Colonic mucosa (tissue), 4 donors: ENCODE data around the gene MCM3AP. TPM values are rescaled to one million over a fixed set of nuclear protein-coding genes. Genes with fewer than 3 reads are reported as not detected.
"Not testable (repeated sequence)": the region's sequence is repeated elsewhere in the genome, so short reads cannot be mapped to it uniquely, and the experiment has no call there.

Experiments
- DNase-seq: peaks from one replicate; pipeline ENCODE4 v3.0.0-alpha.2; 2020
- H3K27ac ChIP-seq: fragments of 200-600 bp; one replicate; pipeline ENCODE4 v1.8.0; 2021
- H3K27me3 ChIP-seq: fragments of 200-600 bp; one replicate; pipeline ENCODE4 v1.8.0; 2021
- H3K36me3 ChIP-seq: fragments of 200-600 bp; one replicate; pipeline ENCODE4 v1.8.0; 2021
- H3K4me1 ChIP-seq: fragments of 200-600 bp; one replicate; pipeline ENCODE4 v1.8.0; 2021; ENCODE audit warnings: mild to moderate bottlenecking
- H3K4me3 ChIP-seq: fragments of 200-600 bp; one replicate; pipeline ENCODE4 v1.8.0; 2021
- H3K9ac ChIP-seq, 2 donors: one replicate each; pipeline ENCODE4 v1.7.0; 2013; ENCODE audit warnings: control low read depth in 2 of 2, low read depth in 2 of 2, low read length in 2 of 2
- H3K9me3 ChIP-seq: fragments of 200-600 bp; one replicate; pipeline ENCODE4 v1.8.0; 2021
- CTCF ChIP-seq: fragments of 200-600 bp; IDR thresholded peaks from one replicate; pipeline ENCODE4 v1.8.0; 2022; ENCODE audit warnings: antibody characterized with exemption, mild to moderate bottlenecking
- intact Hi-C: fragments of 100-400 bp; cut with DNase I; formaldehyde crosslinking; loops from one replicate; pipeline ENCODE4 v1.14.1; 2022
- total RNA-seq, 2 donors: library from RNA; stranded (reverse); fragmentation: NEBNext Ultra II Directional in 1 of 2; extraction: Animal tissue kit (Norgen Biotek cat#: 25700) in 1 of 2; gene quantifications; one replicate each; pipeline ENCODE4 v1.2.1, GENCODE V29; 2021
- donor health status: healthy.
- donor health status: DM: no; HTN: no; CAD: no.
- donor health status: DM: no; HTN: no; CAD: no.

Gene MCM3AP
- total RNA-seq, 2 donors from 2014 or later = 68.4 to 112 TPM

- intact Hi-C loops = no loop called here
- TF ChIP-seq CTCF = no peak
- Histone ChIP-seq H3K9ac (no peak overlapping the region), H3K4me1 (no peaks in the 10 kb centered on the region), H3K27me3 (no peaks in the 10 kb centered on the region), H3K27ac (no peak overlapping the region), H3K4me3 (no peak overlapping the region), H3K9me3 (no peaks in the 10 kb centered on the region), H3K36me3 (peaks cover 6% of the 10 kb centered on the region)
- no peak for DNase-seq
Observed at GRCh38 chr21:46202592-46203202, 82.7 kb downstream of the MCM3AP start.

DNA sequence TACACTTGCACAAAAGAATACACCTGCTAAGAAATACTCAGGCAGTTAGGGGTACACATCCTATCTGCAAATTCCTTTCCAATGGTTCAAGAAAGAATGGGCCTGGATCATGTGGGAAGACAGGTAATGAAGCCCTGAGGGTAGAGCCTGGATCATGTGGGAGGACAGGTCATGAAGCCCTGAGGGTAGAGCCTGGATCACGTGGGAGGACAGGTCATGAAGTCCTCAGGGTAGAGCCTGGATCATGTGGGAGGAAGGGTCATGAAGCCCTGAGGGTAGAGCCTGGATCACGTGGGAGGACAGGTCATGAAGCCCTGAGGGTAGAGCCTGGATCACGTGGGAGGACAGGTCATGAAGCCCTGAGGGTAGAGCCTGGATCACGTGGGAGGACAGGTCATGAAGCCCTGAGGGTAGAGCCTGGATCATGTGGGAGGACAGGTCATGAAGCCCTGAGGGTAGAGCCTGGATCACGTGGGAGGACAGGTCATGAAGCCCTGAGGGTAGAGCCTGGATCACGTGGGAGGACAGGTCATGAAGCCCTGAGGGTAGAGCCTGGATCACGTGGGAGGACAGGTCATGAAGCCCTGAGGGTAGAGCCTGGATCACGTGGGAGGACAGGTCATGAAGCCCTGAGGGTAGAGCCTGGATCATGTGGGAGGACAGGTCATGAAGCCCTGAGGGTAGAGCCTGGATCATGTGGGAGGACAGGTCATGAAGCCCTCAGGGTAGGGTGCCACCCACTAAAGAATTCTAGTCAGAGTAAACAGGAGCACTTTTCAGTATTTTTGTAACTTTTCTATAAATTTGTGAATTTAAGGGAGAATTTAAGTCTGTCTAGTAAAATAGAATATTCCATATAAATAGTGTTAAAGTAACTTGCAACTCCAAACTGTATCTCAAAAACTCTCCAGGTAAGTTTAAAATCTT is 84.3 kb downstream of the MCM3AP start:
- H3K4me3 ChIP-seq, DNase-seq, H3K9me3 ChIP-seq, H3K36me3 ChIP-seq, H3K27ac ChIP-seq, H3K27me3 ChIP-seq, H3K4me1 ChIP-seq, intact Hi-C loops, H3K9ac ChIP-seq: not testable (repeated sequence)

- no peak for TF ChIP-seq CTCF
- H3K9me3 ChIP-seq = no peaks in the 10 kb centered on the region
- DNase-seq = no peak
- H3K4me1 ChIP-seq = no peaks in the 10 kb centered on the region
- intact Hi-C loops = no loop called here
- peaks cover 11% of the 10 kb centered on the region for H3K36me3 ChIP-seq
- H3K27ac ChIP-seq = no peak overlapping the region
- no peak overlapping the region for H3K9ac ChIP-seq
- no peaks in the 10 kb centered on the region for H3K27me3 ChIP-seq
- no peak overlapping the region for H3K4me3 ChIP-seq
Observed at GRCh38 chr21:46199436-46200373, 85.7 kb downstream of the MCM3AP start.

DNA sequence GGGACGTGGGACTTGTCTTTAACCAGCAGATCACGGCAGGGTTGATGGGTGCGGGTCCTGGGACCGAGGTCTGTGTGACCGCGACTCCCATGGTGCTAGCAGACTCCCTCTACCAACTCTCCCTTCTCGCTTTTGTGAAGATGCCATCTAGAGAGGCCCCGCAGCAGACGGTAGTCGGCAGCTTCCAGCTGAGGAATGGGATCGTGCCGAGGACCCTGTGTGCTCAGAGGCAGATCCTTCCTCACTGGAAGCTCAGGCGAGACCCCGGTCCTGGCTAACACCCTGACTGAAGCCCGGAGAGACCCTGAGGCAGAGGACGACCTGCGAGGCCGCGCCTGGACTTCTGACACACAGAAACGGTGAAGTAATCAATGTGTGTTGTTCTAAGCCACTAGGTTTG is 88.7 kb downstream of the MCM3AP start:
- Histone ChIP-seq H3K9ac (no peak overlapping the region), H3K9me3 (no peaks in the 10 kb centered on the region), H3K36me3 (peaks cover 19% of the 10 kb centered on the region), H3K27me3 (no peaks in the 10 kb centered on the region), H3K4me1 (no peaks in the 10 kb centered on the region), H3K4me3 (no peak overlapping the region), H3K27ac (no peak overlapping the region)
- no peak for DNase-seq
- intact Hi-C loops = no loop called here
- no peak for TF ChIP-seq CTCF

DNA sequence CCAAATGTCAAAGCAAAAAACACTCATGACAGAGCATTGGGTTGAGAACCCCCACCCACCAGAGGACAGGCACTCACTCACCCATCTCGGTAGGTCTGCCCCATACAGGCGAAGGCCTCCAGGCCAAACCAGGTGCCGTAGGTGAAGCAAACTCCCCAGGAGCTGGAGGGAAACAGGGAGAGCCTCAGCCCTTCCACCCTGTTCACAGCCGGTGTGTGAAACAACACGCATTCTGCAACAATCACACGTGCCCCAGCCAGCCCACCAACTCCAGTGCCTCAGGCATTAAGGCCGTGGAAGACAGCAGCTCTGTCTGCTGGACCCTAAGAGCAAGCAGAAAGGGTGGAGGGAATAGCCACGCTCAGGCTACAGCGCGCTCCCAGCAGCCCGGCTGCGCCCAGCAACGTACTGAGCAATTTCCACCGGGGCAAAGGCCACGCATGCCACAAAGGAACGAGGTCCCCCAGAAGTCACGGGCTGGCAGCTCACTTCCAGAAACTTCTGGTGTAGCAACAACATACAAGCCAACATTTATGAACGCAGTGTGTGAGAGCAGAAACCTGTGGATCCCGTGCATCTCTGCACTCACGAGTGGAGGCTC is 89.7 kb downstream of the MCM3AP start:
- Histone ChIP-seq H3K9ac (no peak overlapping the region), H3K27me3 (no peaks in the 10 kb centered on the region), H3K27ac (no peak overlapping the region), H3K4me1 (no peaks in the 10 kb centered on the region), H3K36me3 (peaks cover 19% of the 10 kb centered on the region), H3K4me3 (no peak overlapping the region), H3K9me3 (no peaks in the 10 kb centered on the region)
- no peak for TF ChIP-seq CTCF
- no peak for DNase-seq
- intact Hi-C loops = no loop called here
